Activated naive CD4-positive, alpha-beta T cell treated with anti-CD3 and anti-CD28 coated beads for 36 hours (primary cell): Measurements from ENCODE around the gene RSBN1L. TPM values are rescaled to one million over a fixed set of nuclear protein-coding genes. Genes with fewer than 3 reads are reported as not detected.
"Not testable (repeated sequence)": the region's sequence is repeated elsewhere in the genome, so short reads cannot be mapped to it uniquely, and the experiment has no call there.

Source experiments
- CTCF ChIA-PET: fragments of 350-600 bp; sonication (Branson Sonifier 250); formaldehyde crosslinking; loops from one replicate; lab custom pipeline; 2021; ENCODE audit warnings: antibody characterized with exemption; lab: Charles Lee
- DNase-seq: peaks from one replicate; pipeline ENCODE4 v3.0.0-alpha.2; 2020
- H3K27ac Mint-ChIP-seq: one replicate; pipeline ENCODE4 v1.8.0; 2021; ENCODE audit warnings: mild to moderate bottlenecking, mixed read lengths
- H3K27me3 Mint-ChIP-seq: one replicate; pipeline ENCODE4 v1.8.0; 2021; ENCODE audit warnings: low read depth, mixed read lengths
- H3K36me3 Mint-ChIP-seq: one replicate; pipeline ENCODE4 v1.8.0; 2021; ENCODE audit warnings: low read depth, mixed read lengths
- H3K4me1 Mint-ChIP-seq: one replicate; pipeline ENCODE4 v1.8.0; 2021; ENCODE audit warnings: low read depth, mixed read lengths
- H3K4me3 Mint-ChIP-seq: one replicate; pipeline ENCODE4 v1.8.0; 2021; ENCODE audit warnings: mild to moderate bottlenecking, moderate library complexity, mixed read lengths
- H3K9me3 Mint-ChIP-seq: one replicate; pipeline ENCODE4 v1.8.0; 2021; ENCODE audit warnings: mixed read lengths
- intact Hi-C: fragments of 100-400 bp; cut with micrococcal nuclease; formaldehyde crosslinking; loops from one replicate; pipeline ENCODE4 v1.15.1; 2023
- total RNA-seq, 2 experiments: library from RNA; stranded (reverse); gene quantifications; one replicate each; pipeline ENCODE4 v1.2.3, GENCODE V29; 2021

The RSBN1L gene
- total RNA-seq, result 10 to 100 TPM; 15.7 to 16.9 TPM

DNA sequence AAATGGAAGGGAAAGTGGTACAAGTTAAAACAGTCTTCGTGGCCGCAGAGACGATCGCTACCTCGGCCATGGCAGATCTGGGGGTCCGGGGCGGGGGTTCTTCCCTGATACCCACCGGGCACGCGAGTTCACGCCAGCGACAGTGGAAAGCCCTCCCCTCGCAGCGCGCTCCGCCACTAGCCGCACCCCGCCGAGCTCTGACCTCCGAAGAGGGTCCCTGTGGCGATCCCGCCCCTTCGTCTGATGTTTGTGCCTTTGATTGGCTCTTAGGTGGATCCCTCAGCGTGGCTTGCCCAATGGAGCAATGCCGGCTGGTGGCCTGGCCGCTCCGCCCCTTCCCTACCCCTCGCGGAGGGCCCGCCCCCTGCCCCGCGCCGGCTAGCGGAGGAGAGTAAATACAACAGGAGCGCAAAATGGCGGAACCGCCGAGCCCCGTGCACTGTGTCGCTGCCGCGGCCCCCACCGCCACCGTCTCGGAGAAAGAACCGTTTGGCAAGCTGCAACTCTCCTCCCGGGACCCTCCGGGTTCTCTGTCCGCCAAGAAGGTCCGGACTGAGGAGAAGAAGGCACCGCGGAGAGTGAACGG is at the start of gene RSBN1L:
RSBN1L (plus strand) TSS at position 403 of the 586 bp plus-strand sequence; CDS start at position 414, 11 bp downstream.
- CTCF ChIA-PET, result interaction anchor here (0.6 to 4.2 kb wide), 5 partner anchors 37 to 583 kb away, joined by 3 to 15 read pairs (median 6); no protein-coding TSS in a partner anchor
- DNase-seq, result peak; percentile 98
- no peaks in the 10 kb centered on the region for H3K9me3 Mint-ChIP-seq
- H3K36me3 Mint-ChIP-seq, result peaks cover 10% of the 10 kb centered on the region
- intact Hi-C loops, result loop anchor here (1.0 to 5.0 kb wide), 7 partner anchors 41 to 1377 kb away; partner anchors contain the start of genes CCDC146, PHTF2 and TMEM60
- peak within 1 kb of the TSS; percentile 96 for H3K27ac Mint-ChIP-seq
- peaks cover 42% of the 10 kb centered on the region for H3K4me1 Mint-ChIP-seq
- no peaks in the 10 kb centered on the region for H3K27me3 Mint-ChIP-seq
- peak within 1 kb of the TSS; percentile 97 for H3K4me3 Mint-ChIP-seq

DNA sequence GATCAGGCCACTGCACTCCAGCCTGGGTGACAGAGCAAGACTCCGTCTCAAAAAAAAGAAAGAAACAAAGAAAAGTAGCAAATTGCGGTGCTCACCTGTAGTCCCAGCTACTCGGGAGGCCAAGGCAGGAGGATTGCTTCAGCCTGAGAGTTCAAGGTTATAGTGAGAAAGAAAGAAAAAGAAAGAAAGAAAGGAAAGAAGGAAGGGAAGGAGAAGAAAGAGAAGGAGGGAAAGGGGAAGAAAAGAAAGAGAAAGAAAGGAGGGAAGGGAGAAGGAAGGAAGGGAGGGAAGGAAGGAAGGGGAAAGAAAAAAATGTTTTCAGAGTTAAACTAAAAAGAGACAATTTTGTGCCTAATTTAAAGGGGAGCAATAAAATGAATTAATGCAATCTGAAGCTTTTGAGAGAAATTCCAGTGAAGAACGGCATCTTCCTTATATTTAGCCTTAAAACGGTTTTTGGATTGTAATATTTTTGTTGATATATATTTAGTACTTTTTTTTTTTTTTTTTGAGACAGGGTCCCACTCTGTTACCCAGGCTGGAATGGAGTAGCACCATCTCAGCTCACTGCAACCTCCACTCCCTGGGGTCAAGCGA is 47.4 kb upstream of the RSBN1L start:
- no peaks in the 10 kb centered on the region for H3K4me1 Mint-ChIP-seq
- DNase-seq, result no peak
- intact Hi-C loops, result no loop called here
- no peaks in the 10 kb centered on the region for H3K27me3 Mint-ChIP-seq
- no peaks in the 10 kb centered on the region for H3K9me3 Mint-ChIP-seq
- no peak overlapping the region for H3K4me3 Mint-ChIP-seq
- CTCF ChIA-PET, result no interaction called here
- no peaks in the 10 kb centered on the region for H3K36me3 Mint-ChIP-seq
- no peak overlapping the region for H3K27ac Mint-ChIP-seq

DNA sequence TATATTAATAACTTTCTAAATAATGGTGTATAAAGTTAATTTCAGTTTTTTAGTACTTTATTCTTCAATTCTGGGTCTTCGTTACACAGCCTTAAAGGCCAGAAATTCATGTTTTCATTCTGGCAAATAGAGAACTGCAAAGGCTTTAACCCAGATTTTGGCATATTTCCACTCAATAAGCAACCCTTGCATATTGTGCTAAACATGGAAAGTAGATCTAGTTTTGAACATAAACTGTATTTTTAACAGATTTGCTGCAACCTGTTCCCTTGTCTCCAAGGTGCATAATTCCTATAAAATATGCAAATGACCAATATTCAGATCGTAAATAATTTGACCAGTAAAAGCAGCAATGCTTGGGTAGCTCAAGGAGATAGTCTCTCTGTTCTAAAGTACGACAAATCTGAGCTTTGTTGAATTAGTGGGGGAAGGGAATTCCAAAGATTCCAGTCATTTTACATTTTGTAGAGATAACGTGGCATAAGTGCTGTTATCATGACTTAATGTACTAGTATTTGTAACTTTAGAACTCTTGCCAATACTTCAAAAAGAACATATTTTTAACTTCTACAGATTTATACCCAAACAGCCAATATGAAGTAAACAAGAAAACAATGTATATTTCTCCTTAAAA is 46.4 kb upstream of the RSBN1L start:
- Mint-ChIP-seq H3K27me3 (no peaks in the 10 kb centered on the region), H3K9me3 (no peaks in the 10 kb centered on the region), H3K4me1 (no peaks in the 10 kb centered on the region), H3K4me3 (no peak overlapping the region), H3K27ac (no peak overlapping the region), H3K36me3 (no peaks in the 10 kb centered on the region)
- no peak for DNase-seq
- intact Hi-C loops, result no loop called here
- CTCF ChIA-PET, result interaction anchor here (0.6 to 2.9 kb wide), 2 partner anchors 105 to 110 kb away, joined by 3 to 28 read pairs; no protein-coding TSS in a partner anchor

DNA sequence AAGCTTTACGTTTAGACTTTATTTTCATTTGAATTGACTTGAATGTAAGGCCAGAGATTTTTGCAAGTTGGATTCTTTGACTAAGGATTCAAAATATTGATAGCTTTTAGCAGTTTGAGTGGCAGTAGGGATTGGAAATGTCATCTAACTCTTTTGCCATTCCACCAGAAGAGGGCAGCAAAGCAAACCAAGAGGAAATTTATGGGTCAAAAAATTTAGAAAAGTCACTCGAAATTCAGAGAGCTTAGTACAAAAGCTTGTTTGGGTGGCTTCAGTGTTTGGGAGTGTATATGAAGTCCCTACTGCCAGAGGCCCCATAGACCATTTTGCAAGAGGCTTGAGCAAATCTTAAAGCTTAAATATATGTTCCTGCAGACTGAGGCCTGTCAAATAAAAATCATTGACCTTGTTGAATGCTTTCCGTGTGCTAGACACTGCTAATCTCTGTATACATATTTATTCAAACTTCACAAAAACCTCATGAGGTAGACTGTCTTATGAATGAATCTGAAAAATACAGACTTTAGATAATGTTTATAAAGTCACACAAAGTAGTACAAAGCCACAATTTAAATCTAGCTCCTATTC is 44.6 kb upstream of the RSBN1L start:
- Mint-ChIP-seq H3K27ac (no peak overlapping the region), H3K4me3 (no peak overlapping the region), H3K27me3 (no peaks in the 10 kb centered on the region), H3K36me3 (no peaks in the 10 kb centered on the region), H3K4me1 (no peaks in the 10 kb centered on the region), H3K9me3 (no peaks in the 10 kb centered on the region)
- DNase-seq, result peak; percentile 46
- intact Hi-C loops, result loop anchor here (1.0 kb wide), 1 partner anchor 108 kb away; no protein-coding TSS in a partner anchor
- CTCF ChIA-PET, result interaction anchor here (0.6 to 3.1 kb wide), 42 partner anchors 8 to 389 kb away, joined by 3 to 28 read pairs (median 4); partner anchors contain the start of genes PHTF2, RSBN1L and TMEM60

DNA sequence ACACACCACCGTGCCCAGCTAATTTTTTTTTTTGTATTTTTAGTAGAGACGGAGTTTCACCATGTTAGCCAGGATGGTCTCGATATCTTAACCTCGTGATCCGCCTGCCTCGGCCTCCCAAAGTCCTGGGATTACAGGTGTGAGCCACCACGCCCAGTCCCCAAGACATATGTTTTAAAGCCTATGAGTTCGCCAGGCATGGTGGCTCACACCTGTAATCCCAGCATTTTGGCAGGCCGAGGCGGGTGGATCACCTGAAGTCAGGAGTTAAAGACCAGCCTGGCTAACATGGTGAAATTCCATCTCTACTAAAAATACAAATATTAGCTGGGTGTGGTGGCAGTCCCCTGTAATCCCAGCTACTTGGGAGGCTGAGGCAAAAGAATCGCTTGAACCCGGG is 43.4 kb upstream of the RSBN1L start:
- H3K4me3 Mint-ChIP-seq, intact Hi-C loops, H3K4me1 Mint-ChIP-seq, H3K27me3 Mint-ChIP-seq, H3K36me3 Mint-ChIP-seq, DNase-seq, H3K9me3 Mint-ChIP-seq, H3K27ac Mint-ChIP-seq: not testable (repeated sequence)
- CTCF ChIA-PET, result interaction anchor here (1.3 to 3.1 kb wide), 6 partner anchors 21 to 251 kb away, joined by 4 to 28 read pairs (median 8); partner anchors contain the start of gene RSBN1L

DNA sequence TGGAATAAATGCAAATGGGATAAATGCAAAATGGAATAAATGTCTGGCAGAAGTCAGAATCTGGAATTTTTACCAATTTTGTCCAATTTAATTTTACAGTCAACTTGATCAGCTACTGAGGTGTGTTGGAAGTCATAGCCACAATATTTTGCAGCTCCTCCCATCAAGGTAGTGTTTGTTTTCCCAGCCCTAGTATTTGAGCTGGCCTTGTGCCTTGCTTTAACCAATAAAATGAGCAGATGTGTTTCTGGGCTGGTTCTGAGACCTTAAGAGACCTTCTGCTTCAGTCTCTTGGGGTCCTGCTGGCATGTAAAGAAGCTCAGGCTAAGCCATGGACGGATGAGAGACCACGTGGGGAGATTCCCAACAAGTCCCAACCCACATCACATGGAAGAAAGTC is 42.7 kb upstream of the RSBN1L start:
- no peaks in the 10 kb centered on the region for H3K36me3 Mint-ChIP-seq
- no peaks in the 10 kb centered on the region for H3K27me3 Mint-ChIP-seq
- no peak for DNase-seq
- H3K4me3 Mint-ChIP-seq, result no peak overlapping the region
- H3K9me3 Mint-ChIP-seq, result no peaks in the 10 kb centered on the region
- H3K4me1 Mint-ChIP-seq, result no peaks in the 10 kb centered on the region
- intact Hi-C loops, result no loop called here
- CTCF ChIA-PET, result interaction anchor here (0.6 to 3.1 kb wide), 10 partner anchors 11 to 569 kb away, joined by 3 to 12 read pairs (median 5); no protein-coding TSS in a partner anchor
- H3K27ac Mint-ChIP-seq, result no peak overlapping the region

DNA sequence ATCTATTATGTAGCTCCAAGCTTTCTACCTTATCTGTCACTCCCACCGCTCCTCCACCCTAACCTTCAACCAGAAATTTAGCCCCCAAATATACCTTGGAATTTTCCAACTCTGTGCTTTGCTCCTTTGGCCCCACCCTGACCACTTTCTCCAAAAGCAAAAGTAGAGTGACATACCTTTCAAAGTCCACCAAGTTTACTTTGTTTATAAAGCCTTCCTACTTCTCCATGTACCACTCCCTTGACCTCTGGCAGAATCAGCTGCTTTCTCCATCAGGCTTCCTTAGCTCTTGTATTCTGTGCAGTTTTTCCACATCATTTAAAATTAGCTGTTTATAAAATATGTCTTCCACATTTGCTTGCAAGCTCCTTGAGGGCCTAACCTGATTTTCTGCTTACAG is 40.9 kb upstream of the RSBN1L start:
- CTCF ChIA-PET, result interaction anchor here (5.1 to 7.1 kb wide), 2 partner anchors 101 to 105 kb away, joined by 44 to 52 read pairs; no protein-coding TSS in a partner anchor
- no peak for DNase-seq
- no peaks in the 10 kb centered on the region for H3K27me3 Mint-ChIP-seq
- no peak overlapping the region for H3K4me3 Mint-ChIP-seq
- H3K36me3 Mint-ChIP-seq, result no peaks in the 10 kb centered on the region
- H3K9me3 Mint-ChIP-seq, result no peaks in the 10 kb centered on the region
- no peak overlapping the region for H3K27ac Mint-ChIP-seq
- intact Hi-C loops, result no loop called here
- H3K4me1 Mint-ChIP-seq, result no peaks in the 10 kb centered on the region

DNA sequence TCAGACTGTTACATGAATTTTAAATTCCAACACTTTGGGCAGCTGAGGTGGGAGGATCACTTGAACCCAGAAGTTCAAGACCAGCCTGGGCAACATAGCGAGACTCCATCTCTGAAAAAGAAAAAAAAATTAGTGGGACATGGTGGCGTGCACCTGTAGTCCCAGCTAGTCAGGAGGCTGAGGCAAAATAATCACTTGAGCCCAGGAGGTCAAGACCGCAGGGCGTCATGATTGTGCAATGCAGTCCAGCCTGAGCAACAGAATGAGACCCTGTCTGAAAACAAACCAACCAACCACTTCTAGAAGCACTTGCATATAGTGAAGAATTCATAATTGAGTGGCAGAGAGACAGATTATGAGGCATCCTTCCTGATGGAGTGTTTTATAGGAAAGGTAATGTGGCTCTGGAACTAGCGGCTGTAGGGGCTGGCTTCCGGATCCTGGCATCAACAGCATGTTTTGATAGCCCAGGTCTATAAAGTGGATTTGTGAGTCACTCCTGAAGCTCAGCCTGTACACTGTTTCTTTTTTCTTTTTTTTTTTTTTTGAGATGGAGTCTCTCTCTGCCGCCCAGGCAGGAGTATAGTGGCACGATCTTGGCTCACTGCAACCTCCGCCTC is 40.3 kb upstream of the RSBN1L start:
- H3K27ac Mint-ChIP-seq, result no peak overlapping the region
- no peaks in the 10 kb centered on the region for H3K4me1 Mint-ChIP-seq
- CTCF ChIA-PET, result interaction anchor here (0.6 to 7.1 kb wide), 4 partner anchors 101 to 385 kb away, joined by 3 to 52 read pairs (median 25); no protein-coding TSS in a partner anchor
- no peaks in the 10 kb centered on the region for H3K36me3 Mint-ChIP-seq
- no peak for DNase-seq
- no peaks in the 10 kb centered on the region for H3K27me3 Mint-ChIP-seq
- no peaks in the 10 kb centered on the region for H3K9me3 Mint-ChIP-seq
- intact Hi-C loops, result loop anchor here (2.0 kb wide), 2 partner anchors 281 to 385 kb away; no protein-coding TSS in a partner anchor
- no peak overlapping the region for H3K4me3 Mint-ChIP-seq

DNA sequence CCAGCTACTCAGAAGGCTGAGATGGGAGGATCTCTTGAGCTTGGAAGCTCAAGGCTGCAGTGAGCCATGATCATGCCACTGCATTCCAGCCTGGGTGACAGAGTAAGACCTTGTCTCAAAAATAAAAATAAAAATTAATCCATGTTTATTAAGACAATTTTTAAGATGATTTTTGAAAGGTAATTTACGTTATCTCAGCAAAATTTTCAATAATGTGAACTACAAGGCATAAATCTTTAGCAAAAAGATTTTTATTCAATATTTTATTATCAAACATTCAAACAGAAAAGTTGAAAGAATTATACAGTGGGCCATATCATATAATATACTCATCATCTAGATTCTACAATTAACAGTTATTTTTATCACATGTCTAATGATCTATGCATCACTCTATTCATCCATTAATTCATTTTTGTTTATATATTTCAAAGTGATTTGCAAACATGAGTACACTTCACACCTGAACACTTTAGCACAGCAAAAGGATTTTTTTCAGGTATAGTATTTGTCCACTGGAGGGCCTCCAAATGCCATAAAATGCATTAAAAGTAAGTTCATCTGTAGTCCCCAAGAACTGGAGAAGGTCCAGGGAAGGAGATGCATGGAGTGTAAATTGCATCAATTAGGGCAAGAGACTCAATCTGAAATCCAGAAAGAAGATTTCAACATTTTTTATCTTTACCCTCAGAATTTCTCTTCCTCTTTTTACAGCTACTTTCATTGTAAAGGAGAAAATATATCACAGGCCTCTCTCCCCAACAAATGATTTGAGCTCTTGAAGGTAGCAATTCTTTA is 38.6 kb upstream of the RSBN1L start:
- intact Hi-C loops, result loop anchor here (1.0 to 2.0 kb wide), 5 partner anchors 102 to 383 kb away; partner anchors contain the start of genes PHTF2 and TMEM60
- H3K36me3 Mint-ChIP-seq, result no peaks in the 10 kb centered on the region

DNA sequence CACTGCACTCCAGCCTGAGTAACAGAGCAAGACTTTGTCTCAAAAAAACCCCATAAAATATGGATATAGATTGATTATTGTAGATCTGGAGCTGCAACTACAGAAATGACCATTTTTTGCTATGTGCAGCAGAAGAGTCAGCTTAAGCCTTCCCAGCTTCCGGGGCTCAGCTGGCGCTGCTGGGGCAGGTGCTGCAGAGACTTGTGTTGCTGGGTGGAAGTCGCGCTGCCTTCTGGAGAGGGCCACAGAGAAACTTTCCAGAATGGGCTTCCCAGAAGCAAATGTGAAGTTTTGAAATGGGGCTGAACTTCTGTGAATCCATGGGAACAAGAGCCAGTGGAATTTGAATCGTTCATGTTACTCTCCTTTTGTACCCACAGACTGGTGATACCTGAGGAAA is 37.3 kb upstream of the RSBN1L start:
- no peaks in the 10 kb centered on the region for H3K9me3 Mint-ChIP-seq
- no peaks in the 10 kb centered on the region for H3K4me1 Mint-ChIP-seq
- intact Hi-C loops, result no loop called here
- no peaks in the 10 kb centered on the region for H3K36me3 Mint-ChIP-seq
- no peaks in the 10 kb centered on the region for H3K27me3 Mint-ChIP-seq
- no peak for DNase-seq
- CTCF ChIA-PET, result interaction anchor here (0.5 to 7.1 kb wide), 23 partner anchors 7 to 419 kb away, joined by 3 to 52 read pairs (median 4); partner anchors contain the start of gene RSBN1L
- no peak overlapping the region for H3K4me3 Mint-ChIP-seq
- no peak overlapping the region for H3K27ac Mint-ChIP-seq

More for the DNA sequence above, 38.6 kb upstream of the RSBN1L start:
- no peaks in the 10 kb centered on the region for H3K4me1 Mint-ChIP-seq
- no peak overlapping the region for H3K27ac Mint-ChIP-seq
- no peaks in the 10 kb centered on the region for H3K9me3 Mint-ChIP-seq
- peak; percentile 18 for DNase-seq
- H3K27me3 Mint-ChIP-seq, result no peaks in the 10 kb centered on the region
- CTCF ChIA-PET, result interaction anchor here (0.6 to 7.1 kb wide), 25 partner anchors 9 to 383 kb away, joined by 3 to 52 read pairs (median 4); partner anchors contain the start of gene RSBN1L
- no peak overlapping the region for H3K4me3 Mint-ChIP-seq

DNA sequence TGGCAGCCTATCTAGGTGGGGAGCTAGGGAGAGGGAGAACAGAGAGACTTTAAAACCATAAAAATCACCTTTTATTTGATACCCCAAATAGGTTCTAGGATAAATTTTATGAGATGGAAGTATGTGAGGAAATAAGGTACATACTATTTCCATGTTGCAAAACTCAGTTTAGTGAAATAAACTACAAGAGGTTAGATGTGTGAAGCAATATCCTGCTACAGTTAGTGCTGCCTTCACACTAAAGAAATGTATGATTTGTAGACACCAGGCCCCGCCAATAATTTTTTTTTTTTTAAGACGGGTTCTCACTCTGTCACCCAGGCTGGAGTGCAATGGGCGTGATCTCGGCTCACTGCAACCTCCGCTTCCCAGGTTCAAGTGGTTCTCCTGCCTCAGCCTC is 34.4 kb upstream of the RSBN1L start:
- DNase-seq, result no peak
- H3K4me1 Mint-ChIP-seq, result no peaks in the 10 kb centered on the region
- H3K27ac Mint-ChIP-seq, result no peak overlapping the region
- H3K9me3 Mint-ChIP-seq, result no peaks in the 10 kb centered on the region
- no peaks in the 10 kb centered on the region for H3K36me3 Mint-ChIP-seq
- CTCF ChIA-PET, result interaction anchor here (1.3 to 7.1 kb wide), 3 partner anchors 92 to 98 kb away, joined by 4 to 44 read pairs (median 7); no protein-coding TSS in a partner anchor
- intact Hi-C loops, result no loop called here
- no peak overlapping the region for H3K4me3 Mint-ChIP-seq
- H3K27me3 Mint-ChIP-seq, result no peaks in the 10 kb centered on the region
